ENCODE measurements around the gene AATF. TPM values are rescaled to one million over a fixed set of nuclear protein-coding genes. Genes with fewer than 3 reads are reported as not detected.
A peak's percentile ranks its signal among the peaks of the same experiment; 100 is the strongest.

The AATF gene
- 125 and 153 TPM in 2 replicates for total RNA-seq (2014; rRNA removed; shearing (Covaris generic))
- polyA plus RNA-seq (2015; cell fraction: cytosol; rRNA removed) = 59.6 and 74.4 TPM in 2 replicates
- polyA plus RNA-seq (2015; cell fraction: nucleus; rRNA removed) = 79.6 and 86.4 TPM in 2 replicates

- DNase-seq (ENCODE audit: low read depth) = peak; percentile 96
These were observed at the start of gene AATF for GRCh38 chr17:36948717-36949460. Gene AATF, plus strand, starts transcription at chr17:36948954. Its CDS starts 172 bp downstream, at chr17:36949126.

- DNase-seq (ENCODE audit: low read depth) = peak; percentile 30
These were observed 49.2 kb upstream of the AATF start for GRCh38 chr17:36899250-36900159.

- no peak for DNase-seq (ENCODE audit: low read depth)
These were observed 48.6 kb upstream of the AATF start for GRCh38 chr17:36900160-36900512.

GRCh38 chr17:36901506-36901905 is 47.2 kb upstream of the AATF start:
- DNase-seq (ENCODE audit: low read depth) = peak; percentile 92

GRCh38 chr17:36907407-36907806 is 41.3 kb upstream of the AATF start:
- DNase-seq (ENCODE audit: low read depth) = no peak

GRCh38 chr17:36910513-36910912 is 38.2 kb upstream of the AATF start:
- DNase-seq (ENCODE audit: low read depth) = no peak

GRCh38 chr17:36911001-36911400 is 37.8 kb upstream of the AATF start:
- DNase-seq (ENCODE audit: low read depth) = no peak

- DNase-seq (ENCODE audit: low read depth) = no peak
These were observed 35.6 kb upstream of the AATF start for GRCh38 chr17:36913132-36913531.

GRCh38 chr17:36918211-36918691 is 30.5 kb upstream of the AATF start:
- DNase-seq (ENCODE audit: low read depth) = peak; percentile 70

GRCh38 chr17:36919407-36919968 is 29.3 kb upstream of the AATF start:
- DNase-seq (ENCODE audit: low read depth) = no peak

GRCh38 chr17:36920032-36921005 is 28.4 kb upstream of the AATF start:
- DNase-seq (ENCODE audit: low read depth) = peak; percentile 89

GRCh38 chr17:36921095-36921851 is 27.5 kb upstream of the AATF start:
- peak; percentile 93 for DNase-seq (ENCODE audit: low read depth)

- DNase-seq (ENCODE audit: low read depth) = no peak
These were observed 26.6 kb upstream of the AATF start for GRCh38 chr17:36922175-36922574.

- no peak for DNase-seq (ENCODE audit: low read depth)
These were observed 24.9 kb upstream of the AATF start for GRCh38 chr17:36923814-36924221.

- DNase-seq (ENCODE audit: low read depth) = no peak
These were observed 22.5 kb upstream of the AATF start for GRCh38 chr17:36926226-36926625.

- DNase-seq (ENCODE audit: low read depth) = no peak
These were observed 22.1 kb upstream of the AATF start for GRCh38 chr17:36926701-36927100.

- no peak for DNase-seq (ENCODE audit: low read depth)
These were observed 20.0 kb upstream of the AATF start for GRCh38 chr17:36928471-36929345.

- DNase-seq (ENCODE audit: low read depth) = no peak
These were observed 18.7 kb upstream of the AATF start for GRCh38 chr17:36929851-36930582.

All from HT1080 (cell line).